ENCODE results near the gene TMEM212.

TMEM212 gene

GRCh38 chr3:171860830-171861535 lies 17.8 kb downstream of the TMEM212 start:
- Histone ChIP-seq H3K27me3 (ENCODE audit: insufficient read depth, low read length, poor library complexity, severe bottlenecking) (no peaks in the 10 kb centered on the region), H2AFZ (ENCODE audit: low read length) (no peak overlapping the region), H3K9ac (ENCODE audit: low read depth, low read length, poor library complexity, severe bottlenecking) (no peak overlapping the region), H3K4me2 (ENCODE audit: low read depth, low read length, poor library complexity, severe bottlenecking) (no peak overlapping the region), H3K4me1 (ENCODE audit: insufficient read depth, low read length, poor library complexity, severe bottlenecking) (no peaks in the 10 kb centered on the region), H3K79me2 (ENCODE audit: insufficient read depth, low read length) (no peaks in the 10 kb centered on the region), H3K9me2 (replicated peaks; ENCODE audit: low read depth, low read length) (no peaks in the 10 kb centered on the region), H3K9me3 (ENCODE audit: insufficient read depth, low read depth, low read length) (no peaks in the 10 kb centered on the region), H3F3A (ENCODE audit: low read depth) (no peaks in the 10 kb centered on the region), H3K4me3 (ENCODE audit: low read length, poor library complexity, severe bottlenecking) (no peak overlapping the region), H4K20me1 (ENCODE audit: insufficient read depth, low read length, poor library complexity, severe bottlenecking) (no peaks in the 10 kb centered on the region), H3K36me3 (ENCODE audit: insufficient read depth, low read length) (no peaks in the 10 kb centered on the region)
- TF ChIP-seq CTCF (conservative IDR thresholded peaks at IDR 0.05; ENCODE audit: low read length) (no peak), EZH2phosphoT487 (IDR thresholded peaks at IDR 0.05; ENCODE audit: borderline replicate concordance) (no peak)

- Histone ChIP-seq H3K9me3 (ENCODE audit: insufficient read depth, low read depth, low read length) (no peaks in the 10 kb centered on the region), H3K36me3 (ENCODE audit: insufficient read depth, low read length) (no peaks in the 10 kb centered on the region), H2AFZ (ENCODE audit: low read length) (no peak overlapping the region), H3K27me3 (ENCODE audit: insufficient read depth, low read length, poor library complexity, severe bottlenecking) (no peaks in the 10 kb centered on the region), H3K4me3 (ENCODE audit: low read length, poor library complexity, severe bottlenecking) (no peak overlapping the region), H3K9ac (ENCODE audit: low read depth, low read length, poor library complexity, severe bottlenecking) (no peak overlapping the region), H3K4me2 (ENCODE audit: low read depth, low read length, poor library complexity, severe bottlenecking) (no peak overlapping the region), H4K20me1 (ENCODE audit: insufficient read depth, low read length, poor library complexity, severe bottlenecking) (no peaks in the 10 kb centered on the region), H3K4me1 (ENCODE audit: insufficient read depth, low read length, poor library complexity, severe bottlenecking) (no peaks in the 10 kb centered on the region), H3K79me2 (ENCODE audit: insufficient read depth, low read length) (no peaks in the 10 kb centered on the region), H3F3A (ENCODE audit: low read depth) (no peaks in the 10 kb centered on the region), H3K9me2 (replicated peaks; ENCODE audit: low read depth, low read length) (no peaks in the 10 kb centered on the region)
- TF ChIP-seq EZH2phosphoT487 (IDR thresholded peaks at IDR 0.05; ENCODE audit: borderline replicate concordance) (no peak), CTCF (conservative IDR thresholded peaks at IDR 0.05; ENCODE audit: low read length) (no peak)
Measured at GRCh38 chr3:171862392-171862791, 19.2 kb downstream of the TMEM212 start.

GRCh38 chr3:171862993-171863521 lies 19.9 kb downstream of the TMEM212 start:
- Histone ChIP-seq H2AFZ (ENCODE audit: low read length) (no peak overlapping the region), H3K4me1 (ENCODE audit: insufficient read depth, low read length, poor library complexity, severe bottlenecking) (no peaks in the 10 kb centered on the region), H3K4me3 (ENCODE audit: low read length, poor library complexity, severe bottlenecking) (no peak overlapping the region), H3K9me3 (ENCODE audit: insufficient read depth, low read depth, low read length) (no peaks in the 10 kb centered on the region), H4K20me1 (ENCODE audit: insufficient read depth, low read length, poor library complexity, severe bottlenecking) (no peaks in the 10 kb centered on the region), H3K79me2 (ENCODE audit: insufficient read depth, low read length) (no peaks in the 10 kb centered on the region), H3K9ac (ENCODE audit: low read depth, low read length, poor library complexity, severe bottlenecking) (no peak overlapping the region), H3K27me3 (ENCODE audit: insufficient read depth, low read length, poor library complexity, severe bottlenecking) (no peaks in the 10 kb centered on the region), H3F3A (ENCODE audit: low read depth) (no peaks in the 10 kb centered on the region), H3K4me2 (ENCODE audit: low read depth, low read length, poor library complexity, severe bottlenecking) (no peak overlapping the region), H3K36me3 (ENCODE audit: insufficient read depth, low read length) (no peaks in the 10 kb centered on the region), H3K9me2 (replicated peaks; ENCODE audit: low read depth, low read length) (no peaks in the 10 kb centered on the region)
- TF ChIP-seq EZH2phosphoT487 (IDR thresholded peaks at IDR 0.05; ENCODE audit: borderline replicate concordance) (no peak), CTCF (conservative IDR thresholded peaks at IDR 0.05; ENCODE audit: low read length) (no peak)
